Central memory CD8-positive, alpha-beta T cell (primary cell): Measurements from ENCODE around the gene BABAM2.

Source experiments
- ATAC-seq: fragments of 150-1000 bp; cut with Tn5 transposase; replicated peaks from 2 replicates; pipeline ENCODE4 v1.10.0; 2022; ENCODE audit warnings: mild to moderate bottlenecking, moderate FRiP score, moderate number of reproducible peaks; ENCODE audit not compliant: poor library complexity, severe bottlenecking; ENCODE audit errors: extremely low read depth
- DNase-seq, 2 donors: peaks; one replicate each; pipeline ENCODE4 v3.0.0; 2021; ENCODE audit warnings: low spot score in 2 of 2
- H3K27ac Mint-ChIP-seq: one replicate; pipeline ENCODE4 v1.8.0; 2022; ENCODE audit warnings: low read depth, mild to moderate bottlenecking, moderate library complexity, mixed read lengths
- H3K27me3 Mint-ChIP-seq: one replicate; pipeline ENCODE4 v1.8.0; 2022; ENCODE audit warnings: mixed read lengths
- H3K36me3 Mint-ChIP-seq: one replicate; pipeline ENCODE4 v1.8.0; 2022; ENCODE audit warnings: mild to moderate bottlenecking, moderate library complexity, mixed read lengths; ENCODE audit not compliant: insufficient read depth
- H3K4me1 Mint-ChIP-seq: one replicate; pipeline ENCODE4 v1.8.0; 2022; ENCODE audit warnings: mixed read lengths
- H3K4me3 Mint-ChIP-seq: one replicate; pipeline ENCODE4 v1.8.0; 2022; ENCODE audit warnings: mild to moderate bottlenecking, moderate library complexity, mixed read lengths
- H3K9me3 Mint-ChIP-seq: one replicate; pipeline ENCODE4 v1.8.0; 2022; ENCODE audit warnings: mixed read lengths

Gene BABAM2

DNA sequence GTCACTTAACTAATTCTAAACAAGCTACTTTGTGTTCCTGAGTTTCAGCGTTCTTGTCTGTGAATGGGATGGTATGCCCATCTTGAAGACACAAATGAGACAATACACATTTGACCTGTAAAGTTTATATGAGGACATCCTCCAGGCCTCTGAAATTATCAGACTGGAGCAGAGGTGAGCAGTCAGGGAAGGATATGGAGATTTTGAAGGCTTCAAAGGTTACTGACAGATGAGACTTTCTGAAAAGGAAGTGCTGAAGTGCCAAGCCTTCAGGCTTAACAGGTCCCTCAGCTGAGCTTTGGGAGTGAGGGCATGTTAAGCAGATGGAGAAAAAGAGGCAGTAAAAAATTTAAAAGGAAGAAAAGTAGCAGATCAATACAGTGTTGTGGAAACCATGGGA, 391.2 kb downstream of the BABAM2 start:
- ATAC-seq: no peak
- H3K27me3 Mint-ChIP-seq: no peaks in the 10 kb centered on the region
- peaks cover 4% of the 10 kb centered on the region for H3K36me3 Mint-ChIP-seq
- DNase-seq: no peak
- peaks cover 10% of the 10 kb centered on the region for H3K4me1 Mint-ChIP-seq
- H3K27ac Mint-ChIP-seq: no peak overlapping the region
- no peaks in the 10 kb centered on the region for H3K9me3 Mint-ChIP-seq
- no peak overlapping the region for H3K4me3 Mint-ChIP-seq

DNA sequence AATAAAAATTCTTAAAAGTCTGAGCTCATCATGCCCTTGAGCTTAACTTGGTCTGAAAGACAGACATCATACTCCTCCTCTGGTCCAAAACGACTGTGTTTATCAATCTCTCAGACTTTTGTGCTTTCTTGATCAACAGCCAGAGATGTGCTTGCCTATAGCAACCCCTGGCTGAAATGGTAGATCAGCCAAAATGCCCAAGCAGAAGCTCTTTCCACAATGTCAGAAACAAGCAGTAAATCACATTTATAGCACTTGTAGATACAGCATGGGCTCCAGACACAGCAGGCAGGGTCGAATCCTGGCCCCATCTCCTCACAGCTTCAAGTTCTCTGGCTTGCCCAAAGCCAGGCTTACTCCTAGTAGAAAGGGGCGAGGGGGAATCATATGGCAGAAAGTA, 391.7 kb downstream of the BABAM2 start:
- no peaks in the 10 kb centered on the region for H3K9me3 Mint-ChIP-seq
- no peaks in the 10 kb centered on the region for H3K27me3 Mint-ChIP-seq
- H3K36me3 Mint-ChIP-seq: peaks cover 4% of the 10 kb centered on the region
- H3K4me3 Mint-ChIP-seq: no peak overlapping the region
- ATAC-seq (no peak), DNase-seq (no peak)
- peaks cover 11% of the 10 kb centered on the region for H3K4me1 Mint-ChIP-seq
- H3K27ac Mint-ChIP-seq: no peak overlapping the region

DNA sequence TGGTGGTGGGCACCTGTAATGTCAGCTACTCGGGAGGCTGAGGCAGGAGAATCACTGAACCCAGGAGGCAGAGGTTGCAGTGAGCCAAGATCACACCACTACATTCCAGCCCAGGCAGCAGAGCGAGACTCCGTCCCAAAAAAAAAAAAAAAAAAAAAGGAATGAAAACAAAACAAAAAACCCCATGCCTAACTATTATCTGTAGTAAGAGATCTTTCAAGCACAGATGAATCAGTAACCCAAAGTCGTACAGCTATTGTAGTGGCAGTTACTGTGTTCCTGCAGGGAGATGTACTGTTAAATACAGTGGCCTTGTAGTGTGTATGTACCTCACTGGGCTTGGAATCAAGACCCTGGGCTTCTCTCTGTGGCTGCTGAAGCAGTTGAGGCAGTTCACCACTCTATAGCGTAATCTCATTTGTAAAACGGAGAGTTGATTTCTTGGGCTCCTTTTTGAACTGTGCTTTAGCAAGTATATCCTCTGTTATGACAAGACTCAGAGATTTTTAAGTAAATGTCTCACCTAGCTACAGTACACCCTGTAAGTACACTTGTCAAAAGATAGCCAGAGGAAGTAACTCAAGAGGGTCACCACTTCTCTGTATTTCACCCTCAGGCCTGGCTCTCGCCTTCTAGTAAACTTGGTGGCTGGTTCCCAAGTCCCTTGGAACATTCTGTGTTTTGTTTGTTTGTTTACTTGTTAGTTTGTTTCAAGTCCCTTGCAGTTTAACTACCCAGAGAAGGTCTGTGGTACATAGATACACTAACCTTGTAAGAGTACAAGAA, 392.5 kb downstream of the BABAM2 start:
- Mint-ChIP-seq H3K9me3 (no peaks in the 10 kb centered on the region), H3K36me3 (peaks cover 6% of the 10 kb centered on the region), H3K4me1 (peaks cover 11% of the 10 kb centered on the region), H3K4me3 (no peak overlapping the region), H3K27me3 (no peaks in the 10 kb centered on the region), H3K27ac (no peak overlapping the region)
- no peak for ATAC-seq
- no peak for DNase-seq

DNA sequence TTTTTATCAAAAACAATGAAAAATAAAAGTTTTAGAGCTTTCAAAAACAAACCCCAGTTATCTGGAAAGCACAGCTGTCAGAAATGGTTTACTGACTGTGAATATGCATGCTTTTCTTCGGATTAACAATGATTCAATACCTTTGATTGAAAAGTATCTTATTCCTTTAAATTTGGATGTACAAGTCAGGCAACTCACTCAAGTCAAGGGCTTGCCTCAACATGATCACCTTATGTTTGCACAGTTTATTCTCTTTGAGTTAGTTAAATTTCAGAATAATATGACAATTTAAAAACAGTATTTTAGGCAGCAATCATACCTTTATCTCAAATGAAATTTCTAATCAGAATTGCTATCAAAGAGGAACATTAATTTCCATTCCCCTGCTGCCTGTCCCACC, 393.3 kb downstream of the BABAM2 start:
- DNase-seq: no peak

DNA sequence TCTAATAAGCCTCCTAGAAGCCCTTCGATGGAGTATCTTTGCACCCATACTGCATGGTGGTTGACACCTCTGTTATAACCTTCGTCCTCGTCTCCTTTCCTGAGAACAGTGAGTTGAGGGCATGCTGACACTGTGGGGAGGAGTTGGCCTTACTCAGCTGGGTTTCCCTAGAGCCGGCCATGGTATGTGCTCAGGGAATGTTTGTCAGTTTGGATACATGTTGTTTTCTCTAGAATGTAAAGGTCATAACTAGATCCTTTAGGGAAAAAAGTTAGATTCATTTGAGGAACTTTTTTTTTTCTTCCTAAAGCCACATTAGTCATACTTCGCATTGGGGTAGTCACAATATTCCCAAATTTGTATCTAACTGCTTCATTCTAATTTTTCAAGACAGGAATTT, 396.1 kb downstream of the BABAM2 start:
- Mint-ChIP-seq H3K27me3 (no peaks in the 10 kb centered on the region), H3K4me1 (peaks cover 6% of the 10 kb centered on the region), H3K4me3 (no peak overlapping the region), H3K9me3 (no peaks in the 10 kb centered on the region), H3K36me3 (peaks cover 6% of the 10 kb centered on the region), H3K27ac (no peak overlapping the region)
- no peak for DNase-seq
- ATAC-seq: no peak

More for the DNA sequence above, 393.3 kb downstream of the BABAM2 start:
- peaks cover 6% of the 10 kb centered on the region for H3K36me3 Mint-ChIP-seq
- no peaks in the 10 kb centered on the region for H3K27me3 Mint-ChIP-seq
- ATAC-seq: no peak
- peaks cover 6% of the 10 kb centered on the region for H3K4me1 Mint-ChIP-seq
- no peak overlapping the region for H3K4me3 Mint-ChIP-seq
- no peaks in the 10 kb centered on the region for H3K9me3 Mint-ChIP-seq
- no peak overlapping the region for H3K27ac Mint-ChIP-seq

DNA sequence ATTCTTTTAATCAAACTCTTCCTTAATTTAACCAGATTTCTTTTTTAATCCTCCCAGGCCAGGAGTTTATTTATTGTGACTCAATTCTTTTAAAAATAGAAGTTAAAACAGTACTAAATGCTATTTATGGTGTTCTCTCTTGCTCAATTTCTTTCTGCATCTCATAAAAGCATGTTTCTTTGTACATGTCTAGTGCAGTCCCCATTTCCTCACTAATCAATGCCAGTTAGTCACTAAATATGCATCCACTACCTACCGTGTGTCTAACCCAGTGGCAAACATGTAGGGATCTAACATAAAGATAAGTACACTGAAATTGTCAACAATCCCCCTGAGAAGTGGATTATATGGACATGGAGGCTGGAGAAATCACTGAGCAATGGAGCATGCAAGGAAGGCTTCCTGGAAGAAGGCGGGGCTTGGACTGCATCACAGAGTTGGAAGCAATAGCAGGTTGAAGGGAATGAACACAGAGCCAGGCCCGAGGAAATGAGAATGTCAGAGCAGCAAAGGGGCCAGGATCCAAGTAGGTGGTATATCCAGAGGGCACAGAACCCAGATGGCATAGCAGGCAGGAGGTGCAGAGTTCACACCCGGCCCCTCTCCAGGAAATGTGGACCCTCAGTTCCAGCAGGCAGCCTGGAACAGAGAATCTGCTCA, 396.9 kb downstream of the BABAM2 start:
- H3K27ac Mint-ChIP-seq: peak overlapping the region; percentile 8

DNA sequence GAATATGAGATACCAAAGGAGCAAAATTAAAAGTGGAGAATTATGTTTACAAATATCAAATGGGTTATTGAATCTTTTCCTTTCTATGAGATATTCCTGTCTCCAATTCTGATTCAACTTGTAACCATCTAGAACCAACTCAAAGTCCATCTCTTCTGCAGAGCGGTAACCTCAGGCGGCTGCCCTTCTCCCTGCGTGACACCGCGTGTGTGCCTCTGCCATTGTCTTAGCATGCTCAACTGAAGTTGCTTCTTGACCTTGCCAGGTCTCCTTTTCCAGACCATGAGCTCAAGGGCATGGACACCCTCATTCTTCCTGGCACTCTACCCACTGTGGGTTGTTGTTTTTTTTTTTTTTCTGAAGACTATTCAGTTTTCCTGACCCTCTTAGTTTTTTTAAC, 398.1 kb downstream of the BABAM2 start:
- ATAC-seq: no peak

More for the DNA sequence above, 396.9 kb downstream of the BABAM2 start:
- Mint-ChIP-seq H3K27me3 (no peaks in the 10 kb centered on the region), H3K9me3 (no peaks in the 10 kb centered on the region), H3K36me3 (peaks cover 6% of the 10 kb centered on the region), H3K4me1 (peaks cover 6% of the 10 kb centered on the region), H3K4me3 (no peak overlapping the region)
- DNase-seq (no peak), ATAC-seq (no peak)

DNA sequence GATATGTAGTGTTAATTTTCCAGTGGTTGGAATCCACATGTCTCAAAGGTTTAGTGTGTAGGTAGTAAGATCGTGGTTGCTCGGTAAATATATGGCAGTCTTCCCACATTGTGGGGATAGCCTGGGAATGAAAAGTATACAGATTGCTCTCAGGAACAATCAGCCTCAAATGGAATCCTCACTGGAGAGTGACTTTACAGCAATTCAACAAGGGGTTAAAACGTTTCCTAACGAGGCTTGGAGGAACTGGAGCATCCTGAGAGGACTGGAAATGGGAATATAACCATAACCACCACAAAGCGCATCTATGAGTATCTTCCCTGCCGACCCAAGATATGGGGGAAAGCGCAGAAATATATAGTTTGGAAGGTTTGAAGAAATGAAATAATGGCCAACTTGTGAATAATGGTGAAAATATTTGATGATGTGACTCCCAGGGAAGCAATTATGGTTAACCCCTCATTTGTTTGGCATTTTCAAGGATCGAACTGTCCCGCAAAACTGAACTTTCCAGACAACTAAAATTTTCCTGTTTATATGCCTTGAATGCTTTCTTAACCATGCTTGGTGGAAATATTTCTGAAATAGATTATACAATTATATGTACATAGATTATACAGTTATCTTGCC, 401.4 kb downstream of the BABAM2 start:
- DNase-seq (no peak), ATAC-seq (no peak)
- no peaks in the 10 kb centered on the region for H3K9me3 Mint-ChIP-seq
- no peaks in the 10 kb centered on the region for H3K27me3 Mint-ChIP-seq
- H3K4me1 Mint-ChIP-seq: no peaks in the 10 kb centered on the region
- H3K27ac Mint-ChIP-seq: no peak overlapping the region
- no peak overlapping the region for H3K4me3 Mint-ChIP-seq
- peaks cover 3% of the 10 kb centered on the region for H3K36me3 Mint-ChIP-seq

More for the DNA sequence above, 398.1 kb downstream of the BABAM2 start:
- Mint-ChIP-seq H3K4me1 (peaks cover 6% of the 10 kb centered on the region), H3K27ac (no peak overlapping the region), H3K27me3 (no peaks in the 10 kb centered on the region), H3K9me3 (no peaks in the 10 kb centered on the region), H3K36me3 (peaks cover 6% of the 10 kb centered on the region), H3K4me3 (no peak overlapping the region)
- no peak for DNase-seq

DNA sequence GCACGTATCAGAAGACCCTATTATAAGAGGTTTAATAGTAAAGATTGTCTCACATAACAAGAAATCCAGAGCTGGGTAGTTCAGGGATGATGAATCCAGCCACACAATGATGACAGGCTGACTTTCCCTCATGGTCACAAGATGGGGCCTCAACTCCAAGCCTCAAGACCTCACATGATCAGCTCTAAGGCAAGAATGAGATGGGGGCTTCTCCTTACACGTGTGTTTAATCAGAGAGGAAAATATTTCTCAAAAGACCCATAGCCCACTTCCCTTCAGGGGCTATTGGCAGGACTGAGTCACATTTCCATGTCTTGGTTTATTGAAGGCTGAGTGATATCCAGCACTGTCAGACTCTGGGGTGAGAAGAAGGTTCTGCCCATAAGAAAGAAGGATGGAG, 402.0 kb downstream of the BABAM2 start:
- no peak overlapping the region for H3K27ac Mint-ChIP-seq

DNA sequence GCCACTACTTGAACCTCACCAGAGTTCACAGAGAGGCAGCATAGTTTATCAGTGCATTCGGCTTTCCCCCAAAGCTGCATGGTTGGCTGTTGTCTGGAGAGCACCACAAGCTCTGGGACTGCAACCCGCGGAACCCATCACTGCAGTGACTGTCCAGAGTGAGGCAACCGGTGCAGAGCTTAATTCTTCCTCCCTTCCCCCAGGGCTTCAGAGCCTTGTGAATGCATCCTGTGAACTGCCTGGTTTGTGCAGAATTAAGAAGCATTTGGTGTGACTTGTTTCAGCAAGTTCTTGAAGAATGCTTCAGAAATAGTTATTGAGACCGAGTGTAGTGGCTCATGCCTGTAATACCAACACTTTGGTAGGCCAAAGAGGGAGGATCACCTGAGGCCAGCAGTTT, 402.9 kb downstream of the BABAM2 start:
- DNase-seq (no peak), ATAC-seq (no peak)
- no peaks in the 10 kb centered on the region for H3K4me1 Mint-ChIP-seq
- H3K36me3 Mint-ChIP-seq: peaks cover 3% of the 10 kb centered on the region
- no peak overlapping the region for H3K27ac Mint-ChIP-seq
- no peaks in the 10 kb centered on the region for H3K27me3 Mint-ChIP-seq
- H3K4me3 Mint-ChIP-seq: no peak overlapping the region
- no peaks in the 10 kb centered on the region for H3K9me3 Mint-ChIP-seq

More for the DNA sequence above, 402.0 kb downstream of the BABAM2 start:
- DNase-seq (no peak), ATAC-seq (no peak)
- H3K27me3 Mint-ChIP-seq: no peaks in the 10 kb centered on the region
- H3K36me3 Mint-ChIP-seq: peaks cover under 1% of the 10 kb centered on the region
- no peaks in the 10 kb centered on the region for H3K4me1 Mint-ChIP-seq
- H3K4me3 Mint-ChIP-seq: no peak overlapping the region
- no peaks in the 10 kb centered on the region for H3K9me3 Mint-ChIP-seq

DNA sequence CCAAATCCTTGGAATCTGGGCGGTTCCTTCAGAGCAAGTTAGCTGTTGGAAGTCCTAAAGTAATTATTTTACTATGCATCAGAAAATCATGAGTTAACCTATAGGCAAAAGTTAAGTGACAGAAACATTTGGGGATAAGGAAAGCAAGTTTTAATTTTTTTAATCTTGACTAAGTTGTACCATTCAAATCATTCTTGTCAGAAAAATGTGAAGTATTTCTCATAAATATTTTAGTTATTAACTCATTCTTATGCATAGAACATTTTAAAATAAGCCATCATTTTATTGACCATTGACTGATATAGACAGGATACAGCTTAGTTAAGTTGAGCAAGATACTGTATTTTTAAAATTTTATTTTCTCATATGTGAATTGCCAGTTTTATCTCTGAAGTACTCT, 403.9 kb downstream of the BABAM2 start:
- H3K9me3 Mint-ChIP-seq: no peaks in the 10 kb centered on the region
- H3K4me1 Mint-ChIP-seq: no peaks in the 10 kb centered on the region
- H3K36me3 Mint-ChIP-seq: peaks cover 3% of the 10 kb centered on the region
- no peaks in the 10 kb centered on the region for H3K27me3 Mint-ChIP-seq
- no peak overlapping the region for H3K4me3 Mint-ChIP-seq
- H3K27ac Mint-ChIP-seq: peak overlapping the region; percentile 22
- ATAC-seq: no peak
- no peak for DNase-seq

DNA sequence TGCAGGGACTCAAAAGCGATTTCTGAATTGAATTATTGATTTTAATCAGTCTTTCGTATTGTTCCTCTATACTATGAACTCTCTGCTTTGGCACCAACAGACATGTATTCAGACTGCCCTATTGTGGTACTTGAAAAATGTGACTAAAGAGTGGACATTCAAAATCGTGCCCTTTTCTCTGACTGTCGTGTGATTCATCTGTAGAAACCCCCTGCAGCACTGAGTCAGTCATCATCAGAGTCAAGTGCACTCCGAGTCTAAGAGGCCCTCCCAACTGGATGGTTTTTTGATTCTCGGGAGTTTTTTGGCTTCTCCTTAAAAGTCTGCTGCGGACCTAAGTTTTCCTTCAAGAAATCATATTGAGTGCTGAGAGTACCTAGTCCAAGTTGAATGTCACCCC, 405.7 kb downstream of the BABAM2 start:
- Mint-ChIP-seq H3K4me1 (no peaks in the 10 kb centered on the region), H3K36me3 (peaks cover 3% of the 10 kb centered on the region), H3K27ac (no peak overlapping the region), H3K27me3 (no peaks in the 10 kb centered on the region), H3K4me3 (no peak overlapping the region), H3K9me3 (no peaks in the 10 kb centered on the region)
- ATAC-seq: no peak
- no peak for DNase-seq

DNA sequence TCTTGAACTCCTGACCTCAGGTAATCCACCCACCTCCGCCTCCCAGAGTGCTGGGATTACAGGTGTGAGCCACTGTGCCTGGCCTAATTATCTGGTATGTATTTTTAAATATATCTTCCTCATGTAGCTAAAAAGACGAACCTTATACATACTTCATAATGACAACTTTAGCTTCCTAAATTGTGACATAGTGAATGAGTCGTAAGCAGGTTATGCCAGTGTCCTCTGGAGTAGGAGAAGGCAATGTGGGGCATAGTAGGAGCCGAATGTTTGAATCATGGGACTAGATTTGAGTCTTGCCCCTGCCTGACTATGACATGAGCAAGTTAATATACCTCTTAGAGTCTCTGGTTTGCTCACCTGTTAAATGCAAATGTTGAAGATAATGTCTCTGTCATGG, 406.4 kb downstream of the BABAM2 start:
- Mint-ChIP-seq H3K27ac (no peak overlapping the region), H3K27me3 (no peaks in the 10 kb centered on the region), H3K9me3 (no peaks in the 10 kb centered on the region), H3K36me3 (peaks cover 5% of the 10 kb centered on the region), H3K4me1 (no peaks in the 10 kb centered on the region), H3K4me3 (no peak overlapping the region)
- ATAC-seq (no peak), DNase-seq (no peak)
